GM12875 (cell line): ENCODE results near the gene STAT3.
"Not testable (repeated sequence)": the region's sequence is repeated elsewhere in the genome, so short reads cannot be mapped to it uniquely, and the experiment has no call there.

Experiments
- H3K4me3 ChIP-seq: one replicate; pipeline ENCODE4 v1.5.1; 2011; ENCODE audit warnings: low read depth, low read length, control low read depth
- CTCF ChIP-seq: IDR thresholded peaks from 2 replicates; pipeline ENCODE4 v1.5.1; 2011; ENCODE audit warnings: low read depth, mild to moderate bottlenecking, control low read depth, inconsistent platforms, low read length, moderate library complexity, borderline replicate concordance; ENCODE audit not compliant: insufficient read depth

The STAT3 gene

DNA sequence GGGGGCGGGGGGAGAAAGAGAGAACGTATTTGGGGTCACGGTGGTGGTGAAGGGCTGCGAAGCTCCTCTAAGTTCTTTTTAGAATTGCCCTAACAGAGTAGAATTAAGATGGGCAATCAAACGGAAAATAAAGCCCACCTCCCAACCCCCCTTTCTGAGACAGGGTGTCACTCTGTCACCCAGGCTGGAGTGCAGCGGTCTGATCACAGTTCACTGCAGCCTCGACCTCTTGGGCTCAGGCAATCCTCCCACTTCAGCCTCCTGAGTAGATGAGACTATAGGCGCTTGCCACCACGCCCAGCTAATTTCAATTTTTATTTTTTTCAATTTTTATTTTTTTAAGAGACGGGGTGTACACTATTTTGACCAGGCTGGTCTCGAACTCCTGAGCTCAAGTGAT is 35.5 kb upstream of the STAT3 start:
- no peak for TF ChIP-seq CTCF
- H3K4me3 ChIP-seq: no peak overlapping the region

GRCh38 chr17:42422958-42423712 is 34.9 kb upstream of the STAT3 start, which contains the start of gene CAVIN1:
Gene CAVIN1, minus strand, starts transcription at chr17:42423256. Its CDS starts 159 bp downstream, at chr17:42423097.
- no peak for TF ChIP-seq CTCF
- H3K4me3 ChIP-seq: peak within 1 kb of the TSS; percentile 47

- TF ChIP-seq CTCF: no peak
Measured at GRCh38 chr17:42422412-42422957, 34.2 kb upstream of the STAT3 start.

DNA sequence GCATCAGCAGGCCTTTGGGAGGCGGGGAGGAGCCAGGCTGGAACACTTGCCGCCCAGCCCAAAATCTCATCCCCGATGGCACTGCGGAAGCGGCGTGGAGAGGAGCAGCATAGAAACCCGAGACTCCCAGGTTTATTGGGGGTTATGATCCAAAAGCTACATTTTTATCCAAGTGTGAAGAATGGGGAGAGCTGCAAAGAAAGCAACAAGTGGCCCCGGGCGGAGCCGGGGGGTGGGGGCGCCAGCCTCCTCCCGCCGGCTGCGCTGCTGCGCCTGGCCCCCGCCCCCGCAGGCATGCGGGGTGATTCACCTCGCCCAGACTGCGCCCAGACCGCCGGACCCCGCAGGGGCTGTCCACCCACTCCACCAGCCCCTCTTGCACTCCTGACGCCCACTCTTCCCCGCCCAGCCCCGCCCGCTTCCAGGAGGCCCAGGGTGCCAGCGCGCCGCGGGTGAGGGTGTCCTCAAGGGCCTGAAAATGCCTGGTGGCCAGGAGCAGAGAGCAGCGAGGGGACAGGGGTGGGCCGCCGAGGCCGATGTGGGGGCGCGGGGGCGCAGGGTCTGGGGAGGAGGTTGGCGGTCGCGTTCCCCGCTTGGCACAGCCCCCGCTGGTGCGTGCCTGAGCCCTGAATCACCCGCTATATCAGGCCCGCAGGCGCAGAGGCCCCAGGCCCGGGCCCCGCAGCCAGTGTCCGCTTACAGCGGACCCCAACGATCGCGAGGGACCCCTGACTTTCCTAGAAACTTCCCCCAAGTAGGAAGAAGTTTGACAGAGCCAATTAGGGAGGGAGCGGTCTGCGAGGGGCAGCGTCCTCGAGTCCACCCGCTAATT is 33.5 kb upstream of the STAT3 start:
- TF ChIP-seq CTCF: no peak
- peak overlapping the region; percentile 16 for H3K4me3 ChIP-seq

More at GRCh38 chr17:42422412-42422957, 34.2 kb upstream of the STAT3 start:
- peak overlapping the region; percentile 47 for H3K4me3 ChIP-seq

GRCh38 chr17:42421136-42421506 is 32.9 kb upstream of the STAT3 start:
- H3K4me3 ChIP-seq: no peak overlapping the region
- no peak for TF ChIP-seq CTCF

- H3K4me3 ChIP-seq: not testable (repeated sequence)
Measured at GRCh38 chr17:42417981-42418380, 29.7 kb upstream of the STAT3 start.

DNA sequence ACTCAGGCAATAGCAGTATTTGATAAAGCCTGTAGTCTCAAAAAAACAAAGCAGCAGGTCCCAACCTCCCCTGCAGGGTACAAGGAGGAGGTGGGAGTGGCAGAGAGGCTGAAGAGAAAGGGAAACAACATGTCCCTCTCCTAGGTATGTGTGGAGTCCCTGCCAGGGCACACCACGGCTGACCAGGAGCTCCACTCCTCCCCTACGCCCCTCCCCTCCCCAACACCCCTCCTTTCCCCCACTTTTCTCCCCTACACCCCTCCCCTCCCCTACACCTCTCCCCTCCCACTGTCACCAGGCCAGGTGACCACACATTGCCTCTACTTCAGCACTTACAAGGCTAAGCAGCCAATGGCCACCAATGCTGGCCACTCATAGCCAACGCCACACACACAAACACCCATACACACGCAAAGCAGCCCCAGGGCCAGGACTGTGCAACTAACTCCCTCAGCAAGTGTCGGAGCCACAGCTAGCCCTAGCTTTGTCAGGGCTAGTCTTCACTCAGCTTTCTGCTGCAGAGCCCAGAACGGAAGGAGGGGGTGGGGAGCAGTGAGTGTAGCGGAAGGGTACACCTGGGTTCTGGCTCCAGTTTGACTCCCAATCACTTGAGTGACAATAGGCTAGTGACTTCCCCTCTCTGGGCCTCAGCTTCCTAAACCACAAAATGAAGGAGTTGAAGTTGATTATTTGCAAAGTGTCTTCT is 26.6 kb upstream of the STAT3 start:
- TF ChIP-seq CTCF: no peak

More for the DNA sequence above, 26.6 kb upstream of the STAT3 start:
- no peak overlapping the region for H3K4me3 ChIP-seq
